ENCODE results near the gene SPATS2L. TPM values are rescaled to one million over a fixed set of nuclear protein-coding genes. Genes with fewer than 3 reads are reported as not detected.
A peak's percentile ranks its signal among the peaks of the same experiment; 100 is the strongest.

The SPATS2L gene
- total RNA-seq, 1 experiment from 2014 or later, result 148 TPM

DNA sequence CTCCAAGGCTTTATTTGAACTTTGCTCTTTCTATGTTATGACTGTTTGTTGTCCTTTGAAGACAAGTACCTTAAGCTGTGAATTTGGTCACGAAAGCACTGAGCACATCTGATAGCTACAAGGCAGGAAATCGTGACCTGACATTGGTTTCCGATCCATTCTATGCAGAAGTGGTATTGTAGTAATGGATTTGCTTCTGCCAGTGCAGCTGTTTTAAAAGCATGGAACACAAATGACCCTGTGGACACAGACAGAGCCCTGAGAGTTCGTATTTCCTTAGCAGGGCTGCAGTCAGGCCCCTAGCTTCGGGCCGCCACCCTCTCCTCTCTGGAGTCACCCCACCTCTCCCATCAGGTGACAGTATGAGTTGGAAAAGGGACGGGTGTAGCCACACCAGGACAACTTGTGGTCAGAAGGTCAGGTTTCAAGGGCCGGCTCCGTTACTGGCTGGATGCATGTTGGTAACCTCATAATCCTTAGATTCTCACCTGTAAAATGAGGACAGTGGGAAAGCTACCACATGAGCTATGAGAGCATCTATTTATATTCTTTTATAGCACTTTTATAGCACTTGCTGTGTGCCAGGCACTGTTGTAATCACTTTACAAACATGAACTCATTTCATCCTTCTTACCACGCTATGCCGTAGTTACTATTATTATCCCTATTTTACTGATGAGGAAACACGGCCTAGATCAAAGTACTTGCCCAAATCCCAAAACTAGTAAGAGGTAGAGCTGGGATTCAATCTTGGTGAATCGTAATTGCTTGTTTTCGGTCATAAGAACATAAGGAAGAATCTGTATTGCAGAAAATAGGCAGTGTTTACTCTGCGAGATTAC lies 70.2 kb downstream of the SPATS2L start:
- DNase-seq (ENCODE audit: low read depth), result no peak

GRCh38 chr2:200377355-200378336 lies 71.2 kb downstream of the SPATS2L start:
- no peak for DNase-seq (ENCODE audit: low read depth)

DNA sequence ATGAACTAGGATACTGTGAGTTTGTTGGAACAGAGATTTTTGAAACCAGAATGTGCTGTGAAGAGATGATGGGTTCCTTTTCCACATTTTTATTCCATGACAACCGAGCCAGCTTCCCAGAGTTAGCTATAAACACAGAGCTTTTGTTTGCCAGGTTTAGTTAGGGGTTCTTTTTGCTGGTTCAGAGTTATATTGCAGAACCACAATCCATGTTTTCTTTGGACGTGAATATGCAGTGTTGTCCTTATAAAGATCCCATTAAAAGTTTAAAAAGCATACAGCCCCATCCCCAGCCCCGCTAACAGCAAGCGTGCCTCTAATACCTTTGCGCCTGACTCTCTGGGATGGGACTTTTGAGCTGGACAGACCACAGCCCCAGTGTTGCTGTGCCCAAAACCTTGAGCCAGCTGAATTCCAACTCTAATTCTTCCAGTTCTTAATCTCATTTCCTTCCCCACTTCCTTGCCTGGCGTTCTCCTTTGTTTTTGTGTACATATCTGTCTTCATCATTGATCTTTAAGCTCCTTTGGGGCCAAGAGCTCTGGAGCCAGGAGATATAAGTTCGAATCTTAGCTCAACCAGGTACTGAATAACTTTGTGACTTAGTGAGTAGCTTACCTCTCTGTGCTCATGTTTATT lies 72.3 kb downstream of the SPATS2L start:
- DNase-seq (ENCODE audit: low read depth), result peak; percentile 55

DNA sequence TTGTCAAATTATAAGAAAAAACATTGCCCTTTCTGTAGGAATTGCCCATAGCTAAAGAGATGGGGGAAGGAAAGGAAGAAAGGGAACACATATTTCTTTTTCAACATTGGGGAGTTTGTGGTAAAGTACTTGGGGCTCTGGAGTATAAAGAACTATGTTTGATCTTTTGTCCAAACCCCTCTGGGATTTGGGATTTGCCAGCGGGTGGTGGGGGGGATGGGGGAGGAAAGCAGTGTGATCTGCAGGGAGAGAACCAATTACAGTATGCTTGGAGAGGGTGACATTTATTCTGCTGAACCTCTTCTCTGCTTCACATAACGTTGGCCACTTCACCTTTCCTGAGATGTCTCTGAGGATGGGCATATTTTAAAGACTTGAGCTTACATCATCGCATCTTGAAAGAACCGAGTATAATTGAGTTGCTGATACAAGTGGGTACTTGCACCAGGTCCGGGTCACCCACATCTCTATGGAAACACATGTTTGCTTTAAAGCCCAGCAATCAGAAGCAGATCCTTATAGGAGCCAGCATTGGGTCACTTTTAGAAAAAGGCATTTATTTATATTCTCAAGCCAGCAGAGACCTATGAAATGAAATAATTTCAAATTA lies 73.1 kb downstream of the SPATS2L start:
- no peak for DNase-seq (ENCODE audit: low read depth)

GRCh38 chr2:200380091-200380561 lies 73.6 kb downstream of the SPATS2L start:
- DNase-seq (ENCODE audit: low read depth), result no peak

DNA sequence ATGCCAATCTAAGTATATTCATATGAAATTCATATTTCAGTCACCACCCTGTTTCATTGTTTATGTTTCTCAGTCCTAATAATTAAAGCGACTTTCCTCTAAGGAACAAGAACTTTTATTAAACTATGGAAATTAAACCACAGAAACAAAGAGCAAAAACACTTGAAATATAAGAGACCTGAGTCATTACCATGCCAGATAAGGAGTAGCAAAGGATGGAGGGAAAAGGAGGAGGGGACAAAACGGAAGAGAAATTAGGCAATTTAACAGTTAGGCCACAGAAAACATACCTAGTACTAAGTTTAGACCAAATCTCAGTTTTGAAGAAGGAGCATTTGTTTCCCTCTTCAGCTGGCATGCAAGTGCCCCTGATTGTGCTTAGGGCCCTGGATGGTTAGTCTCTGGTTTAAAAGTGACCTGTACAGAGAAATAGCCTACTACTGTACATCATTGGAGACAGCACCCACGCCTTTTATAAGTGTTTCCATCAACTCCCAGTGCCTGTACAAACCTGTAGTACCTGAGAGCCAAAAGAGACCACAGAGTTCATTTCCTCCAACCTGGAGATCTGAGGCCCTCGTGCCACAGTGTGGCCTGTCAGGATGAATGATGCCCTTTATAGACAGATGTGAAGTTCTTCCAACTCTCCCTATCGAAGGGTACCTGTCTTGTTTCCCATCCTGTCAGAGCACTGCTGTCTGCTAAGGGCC lies 74.5 kb downstream of the SPATS2L start:
- peak; percentile 70 for DNase-seq (ENCODE audit: low read depth)

DNA sequence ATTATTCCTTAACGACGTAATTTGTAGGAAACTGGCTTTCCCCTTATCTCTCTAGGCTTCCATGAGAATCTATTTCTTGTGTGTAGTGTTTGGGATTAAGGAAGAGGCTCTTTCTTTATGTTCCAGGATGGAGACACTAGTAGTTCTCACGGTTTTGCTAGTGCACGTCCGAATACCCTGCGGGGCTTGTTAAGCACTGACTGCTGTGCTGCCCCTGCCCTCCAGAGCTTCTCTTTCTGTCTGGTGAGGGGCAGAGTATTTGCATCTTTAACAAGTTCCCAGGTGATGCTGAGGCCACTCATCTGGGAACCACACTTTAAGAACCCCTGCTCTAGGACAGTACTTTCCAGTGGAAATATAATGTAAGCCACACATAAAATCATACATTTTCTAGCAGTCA lies 76.4 kb downstream of the SPATS2L start:
- DNase-seq (ENCODE audit: low read depth), result no peak

GRCh38 chr2:200383380-200384110 lies 77.1 kb downstream of the SPATS2L start:
- DNase-seq (ENCODE audit: low read depth), result peak; percentile 82

DNA sequence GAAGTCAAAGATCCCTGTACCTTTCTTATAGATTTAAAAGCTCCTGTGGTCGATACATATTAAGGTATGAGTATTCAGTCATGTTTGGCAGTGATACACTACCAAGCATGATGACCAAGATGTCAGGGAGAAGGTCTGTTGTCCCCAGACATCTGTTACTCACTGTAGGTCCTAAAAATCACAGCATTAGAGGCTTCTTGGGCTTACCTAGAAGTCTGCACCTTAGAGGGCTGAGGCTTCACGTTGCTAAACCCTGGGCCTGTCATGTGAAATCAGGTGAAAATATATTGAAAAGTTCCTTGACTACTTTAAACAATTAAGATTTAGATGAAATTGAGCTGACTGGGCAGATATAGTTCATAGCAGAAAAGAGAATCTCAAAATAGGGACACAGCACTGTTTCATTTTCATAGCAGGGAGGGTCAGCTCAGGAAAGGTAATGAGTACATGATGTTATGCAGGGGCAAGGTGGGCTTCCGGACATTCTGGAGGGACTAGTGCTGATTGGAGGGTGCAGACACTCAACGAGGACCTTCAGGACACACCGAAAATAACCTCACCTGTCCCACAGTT lies 78.7 kb downstream of the SPATS2L start:
- DNase-seq (ENCODE audit: low read depth), result no peak

DNA sequence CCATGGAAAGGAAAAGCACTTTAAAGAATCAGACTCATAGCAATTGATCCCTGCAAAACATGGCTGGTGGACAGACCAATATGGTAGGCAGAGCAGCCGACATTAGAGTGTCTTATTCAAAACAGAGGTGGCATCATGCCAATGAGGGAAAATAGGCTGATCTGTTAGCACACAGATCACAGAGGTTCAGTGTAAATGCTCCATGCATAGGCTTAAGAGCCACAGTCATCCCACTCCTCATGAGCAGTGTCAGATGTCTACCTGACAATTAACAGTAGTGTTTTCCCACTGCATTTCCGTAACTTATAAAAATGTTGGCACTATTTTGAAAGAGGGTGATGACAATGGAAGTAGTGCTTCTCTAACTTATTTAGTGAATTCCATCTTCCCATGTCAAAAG lies 86.7 kb downstream of the SPATS2L start:
- DNase-seq (ENCODE audit: low read depth), result no peak

DNA sequence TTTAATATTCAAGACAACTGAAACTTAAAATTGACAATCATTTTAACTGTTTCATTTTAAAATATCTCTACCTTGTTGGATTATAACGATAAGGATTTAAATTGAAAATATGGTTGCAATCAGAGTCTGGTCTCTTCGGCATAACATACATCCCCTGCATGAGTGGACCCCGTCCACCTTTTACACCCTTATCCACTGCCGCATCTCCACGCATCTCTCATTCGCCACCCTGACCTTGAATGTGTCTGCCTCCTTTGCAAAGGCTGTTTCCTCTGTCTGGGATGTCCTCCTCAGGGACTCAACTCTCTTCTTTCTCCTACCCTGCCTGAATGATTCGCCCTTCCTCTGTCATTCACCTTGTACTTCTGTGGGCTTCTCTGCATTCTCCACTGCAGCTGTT lies 87.6 kb downstream of the SPATS2L start:
- no peak for DNase-seq (ENCODE audit: low read depth)

DNA sequence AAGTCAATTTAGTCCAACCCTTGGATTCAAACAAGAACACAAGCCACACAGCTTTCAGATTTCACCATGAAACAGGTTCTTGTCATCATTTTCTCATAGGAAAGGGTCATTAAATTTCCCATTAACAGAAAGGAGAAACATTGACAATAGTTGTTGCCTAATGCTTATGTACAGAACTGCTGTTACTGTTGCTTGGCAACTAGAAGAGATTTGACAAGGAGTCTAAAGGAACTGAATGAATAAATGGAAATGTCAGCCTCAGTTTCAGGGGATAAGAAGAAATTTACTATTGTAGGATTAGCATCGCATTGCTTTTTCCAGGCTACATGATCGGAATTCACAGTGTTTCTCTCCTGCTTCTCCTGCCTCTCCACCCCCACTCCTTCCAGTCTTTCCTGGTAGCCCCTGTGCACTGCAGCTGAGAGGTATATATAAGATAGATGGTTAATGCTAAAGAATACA lies 90.3 kb downstream of the SPATS2L start:
- no peak for DNase-seq (ENCODE audit: low read depth)

- DNase-seq (ENCODE audit: low read depth), result peak; percentile 83
Measured at GRCh38 chr2:200397785-200398184, 91.3 kb downstream of the SPATS2L start.

DNA sequence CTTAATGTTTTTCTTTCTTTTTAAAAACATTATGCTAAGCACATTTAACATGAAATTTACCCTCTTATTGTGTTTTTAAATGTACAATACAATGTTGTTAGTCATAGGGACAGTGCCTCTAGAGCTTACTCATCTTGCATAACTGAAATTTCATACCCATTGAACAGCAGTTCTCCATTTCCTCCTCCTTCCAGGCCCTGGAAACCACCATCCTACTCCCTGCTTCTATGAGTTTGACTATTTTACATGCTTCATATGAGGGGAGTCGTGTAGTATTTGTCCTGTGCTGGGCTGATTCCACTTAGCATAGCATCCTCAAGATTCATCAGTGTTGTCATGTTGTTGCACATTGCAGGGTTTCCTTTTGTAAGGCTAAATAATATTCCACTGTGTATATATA lies 92.6 kb downstream of the SPATS2L start:
- DNase-seq (ENCODE audit: low read depth), result peak; percentile 69

GRCh38 chr2:200399636-200400035 lies 93.1 kb downstream of the SPATS2L start:
- DNase-seq (ENCODE audit: low read depth), result no peak

DNA sequence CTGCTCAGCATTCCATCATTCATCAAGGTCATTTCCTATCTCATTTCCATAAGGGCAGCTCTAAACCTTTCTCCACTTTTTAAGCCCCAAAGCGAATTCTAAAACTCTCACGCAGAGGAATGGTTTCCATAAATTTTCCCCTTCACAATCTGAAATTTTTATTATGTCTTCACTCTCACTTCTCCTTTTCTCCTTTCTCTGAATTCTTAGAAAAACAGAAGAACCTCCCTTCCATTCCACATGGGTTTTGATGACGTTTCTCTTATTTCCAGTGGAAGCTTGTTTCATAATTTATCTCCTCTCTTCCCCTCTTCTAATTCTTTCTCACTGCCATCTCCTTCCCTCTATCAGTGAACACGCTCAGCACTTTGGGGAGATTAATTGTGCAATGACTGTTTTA lies 97.3 kb downstream of the SPATS2L start:
- no peak for DNase-seq (ENCODE audit: low read depth)

DNA sequence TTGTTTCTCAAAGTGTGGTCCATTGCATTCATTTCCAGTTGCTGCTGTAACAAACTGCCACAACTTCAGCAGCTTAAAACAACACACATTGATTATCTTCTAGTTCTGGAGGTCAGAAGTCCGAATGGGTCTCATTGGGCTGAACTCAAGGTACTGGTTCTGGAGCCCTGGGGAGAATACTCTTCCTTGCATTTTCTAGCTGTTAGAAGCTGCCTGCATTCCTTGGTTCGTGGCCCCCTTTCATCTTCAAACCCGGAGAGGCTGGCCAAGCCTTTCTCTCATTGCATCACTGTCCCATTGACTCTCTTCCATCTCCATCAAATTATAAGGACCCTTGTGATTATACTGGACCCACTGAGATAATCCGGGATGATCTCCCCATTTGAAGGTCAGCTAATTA lies 98.1 kb downstream of the SPATS2L start:
- DNase-seq (ENCODE audit: low read depth), result no peak

- DNase-seq (ENCODE audit: low read depth), result peak; percentile 95
Measured at GRCh38 chr2:200405599-200406298, 99.3 kb downstream of the SPATS2L start.

DNA sequence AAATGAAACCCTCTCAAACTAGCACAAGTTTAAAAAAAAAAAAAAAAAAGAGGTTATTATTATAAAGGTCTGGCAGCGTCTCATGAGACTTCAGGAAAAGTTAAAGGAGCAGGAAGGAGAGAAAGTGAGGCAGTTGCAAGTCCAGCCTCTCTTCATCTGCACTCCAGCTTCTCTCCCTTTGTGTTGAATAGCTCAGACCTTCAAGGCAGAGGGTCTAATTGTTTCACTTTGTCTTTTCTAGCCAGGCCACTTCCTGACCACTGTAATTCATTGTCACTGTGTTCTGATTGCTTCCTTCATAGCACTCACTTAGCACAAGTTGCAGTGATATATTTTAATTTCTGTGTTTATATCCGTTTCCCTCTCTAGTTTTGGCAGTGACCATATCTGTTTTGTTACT lies 99.9 kb downstream of the SPATS2L start:
- DNase-seq (ENCODE audit: low read depth), result peak; percentile 61

Measured in RPMI7951 (cell line).